Body of pancreas (tissue), 4 donors: ENCODE measurements around the gene ETHE1.

Experiments used
- POLR2A ChIP-seq, 3 donors: fragments of 450-650 bp; IDR thresholded peaks; one replicate each; pipeline ENCODE4 v1.6.1; 2016; ENCODE audit warnings: antibody characterized with exemption in 3 of 3, mild to moderate bottlenecking in 2 of 3
- TF ChIP-seq, protein P1 (sequence below), 7 experiments: fragments of 450-650 bp in 4 of 7; fragments of 200-600 bp in 3 of 7; sonication (generic) in 3 of 7; IDR thresholded peaks; one replicate each; pipeline ENCODE4 v1.5.1; 2016 to 2019; ENCODE audit warnings: antibody characterized with exemption in 7 of 7

DNA sequence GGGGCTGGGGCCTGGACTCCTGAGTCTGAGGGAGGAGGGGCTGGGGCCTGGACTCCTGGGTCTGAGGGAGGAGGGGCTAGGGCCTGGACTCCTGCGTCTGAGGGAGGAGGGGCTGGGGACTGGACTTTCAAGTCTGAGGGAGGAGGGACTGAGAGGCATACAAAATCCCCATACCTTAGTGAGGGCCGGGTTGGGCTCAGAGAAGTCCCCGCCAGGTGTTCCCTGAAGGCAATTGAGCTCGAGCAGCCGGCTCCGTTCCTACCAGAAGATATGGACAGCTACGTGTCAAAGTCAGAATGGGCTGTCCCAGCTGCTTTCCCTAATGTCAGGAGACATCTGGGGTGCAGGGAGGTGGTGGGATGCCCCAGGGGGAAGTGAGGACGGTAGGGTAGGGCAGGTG, 31.9 kb downstream of the ETHE1 start:
- TF ChIP-seq, protein P1, sequence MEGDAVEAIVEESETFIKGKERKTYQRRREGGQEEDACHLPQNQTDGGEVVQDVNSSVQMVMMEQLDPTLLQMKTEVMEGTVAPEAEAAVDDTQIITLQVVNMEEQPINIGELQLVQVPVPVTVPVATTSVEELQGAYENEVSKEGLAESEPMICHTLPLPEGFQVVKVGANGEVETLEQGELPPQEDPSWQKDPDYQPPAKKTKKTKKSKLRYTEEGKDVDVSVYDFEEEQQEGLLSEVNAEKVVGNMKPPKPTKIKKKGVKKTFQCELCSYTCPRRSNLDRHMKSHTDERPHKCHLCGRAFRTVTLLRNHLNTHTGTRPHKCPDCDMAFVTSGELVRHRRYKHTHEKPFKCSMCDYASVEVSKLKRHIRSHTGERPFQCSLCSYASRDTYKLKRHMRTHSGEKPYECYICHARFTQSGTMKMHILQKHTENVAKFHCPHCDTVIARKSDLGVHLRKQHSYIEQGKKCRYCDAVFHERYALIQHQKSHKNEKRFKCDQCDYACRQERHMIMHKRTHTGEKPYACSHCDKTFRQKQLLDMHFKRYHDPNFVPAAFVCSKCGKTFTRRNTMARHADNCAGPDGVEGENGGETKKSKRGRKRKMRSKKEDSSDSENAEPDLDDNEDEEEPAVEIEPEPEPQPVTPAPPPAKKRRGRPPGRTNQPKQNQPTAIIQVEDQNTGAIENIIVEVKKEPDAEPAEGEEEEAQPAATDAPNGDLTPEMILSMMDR (IDR thresholded peaks at IDR 0.05): no peak
- no peak for TF ChIP-seq POLR2A (IDR thresholded peaks at IDR 0.05)
